Adrenal gland (tissue), 12 donors: Measurements from ENCODE around the gene RAB10. TPM values are rescaled to one million over a fixed set of nuclear protein-coding genes. Genes with fewer than 3 reads are reported as not detected.

Experiments used
- DNase-seq, 7 donors: peaks; one replicate each; pipeline ENCODE4 v3.0.0-alpha.2; 2019 to 2020
- H3K27ac ChIP-seq, 5 donors: fragments of 200-600 bp; sonication (generic) in 4 of 5; 1 replicate in 3 of 5; 2 replicates in 2 of 5; pipeline versions ENCODE4 v1.5.1 to v1.8.0; 2016 to 2020; ENCODE audit warnings: mild to moderate bottlenecking in 1 of 5
- H3K27me3 ChIP-seq: fragments of 200-600 bp; 2 replicates; pipeline ENCODE4 v1.8.0; 2021
- H3K36me3 ChIP-seq, 2 donors: fragments of 200-600 bp; replicated peaks in 1 of 2; 1 replicate in 1 of 2; 2 replicates in 1 of 2; pipeline versions ENCODE4 v1.5.1 to v1.8.0; 2018 to 2022
- H3K4me1 ChIP-seq, 2 donors: fragments of 200-600 bp; replicated peaks in 1 of 2; 1 replicate in 1 of 2; 2 replicates in 1 of 2; pipeline versions ENCODE4 v1.5.1 to v1.8.0; 2018 to 2021
- H3K4me3 ChIP-seq, 4 donors: fragments of 200-600 bp; sonication (generic) in 3 of 4; one replicate each; pipeline ENCODE4 v1.5.1; 2016 to 2018
- H3K9me3 ChIP-seq, 3 donors: fragments of 200-600 bp; sonication (generic) in 1 of 3; replicated peaks in 1 of 3; 1 replicate in 2 of 3; 2 replicates in 1 of 3; pipeline versions ENCODE4 v1.5.1 to v1.8.0; 2016 to 2021
- CTCF ChIP-seq, 6 experiments: fragments of 450-650 bp in 4 of 6; fragments of 200-600 bp in 2 of 6; sonication (generic) in 1 of 6; IDR thresholded peaks; 1 replicate in 5 of 6; 2 replicates in 1 of 6; pipeline versions ENCODE4 v1.5.1 to v1.8.0; 2016 to 2021; ENCODE audit warnings: antibody characterized with exemption in 6 of 6, mild to moderate bottlenecking in 2 of 6, moderate library complexity in 1 of 6
- POLR2A ChIP-seq, 2 donors: fragments of 450-650 bp; IDR thresholded peaks; one replicate each; pipeline ENCODE4 v1.6.1; 2017; ENCODE audit warnings: antibody characterized with exemption in 2 of 2, mild to moderate bottlenecking in 2 of 2, moderate library complexity in 1 of 2
- WGBS, 4 donors: extraction: QIAGEN DNeasy Blood & Tissue Kit in 2 of 4; methylation state at CpG; one replicate each; pipeline versions ENCODE4 v1.1.5 to v1.1.7; 2013 to 2017; 5-methylcytosine and 5-hydroxymethylcytosine counted together
- intact Hi-C, 2 donors: fragments of 100-400 bp; cut with DNase I; formaldehyde crosslinking; loops; one replicate each; pipeline versions ENCODE4 v1.14.1 to v1.15.0; 2022 to 2023
- polyA plus RNA-seq, 3 donors: library from polyadenylated mRNA; stranded (reverse); fragments of 200-250 nt in 2 of 3; fragments of 350-450 nt in 1 of 3; fragmentation: Illumina TruSeq in 1 of 3; extraction: RNeasy Lipid Tissue Mini Kit (QIAGEN cat#74804) in 1 of 3; gene quantifications; one replicate each; pipeline ENCODE4 v1.2.3, GENCODE V29; 2013 to 2014
- total RNA-seq, 9 donors: library from RNA; depleted of rRNA in 4 of 9; stranded (reverse); fragments of >200 nt in 4 of 9; fragments of 120-200 nt in 1 of 9; fragmentation: NEBNext Ultra II Directional in 1 of 9; extraction: Animal tissue kit (Norgen Biotek cat#: 25700) in 1 of 9; gene quantifications; one replicate each; pipeline versions ENCODE4 v1.1.0 to v1.2.4, GENCODE V29; 2013 to 2023
- donor health status: healthy with polysubstance abuse.
- donor health status: Bipolar disorder and iron deficiency.
- donor health status: DM: yes; HTN: yes; CAD: no.
- donor health status: DM: no; HTN: no; CAD: no.
- donor health status: DM: no; HTN: no; CAD: no.
- donor health status: DM: yes; HTN: yes; CAD: no.

RAB10 gene
- total and polyA plus RNA-seq, 12 donors = 31.8 to 369 (median 153) TPM

DNA sequence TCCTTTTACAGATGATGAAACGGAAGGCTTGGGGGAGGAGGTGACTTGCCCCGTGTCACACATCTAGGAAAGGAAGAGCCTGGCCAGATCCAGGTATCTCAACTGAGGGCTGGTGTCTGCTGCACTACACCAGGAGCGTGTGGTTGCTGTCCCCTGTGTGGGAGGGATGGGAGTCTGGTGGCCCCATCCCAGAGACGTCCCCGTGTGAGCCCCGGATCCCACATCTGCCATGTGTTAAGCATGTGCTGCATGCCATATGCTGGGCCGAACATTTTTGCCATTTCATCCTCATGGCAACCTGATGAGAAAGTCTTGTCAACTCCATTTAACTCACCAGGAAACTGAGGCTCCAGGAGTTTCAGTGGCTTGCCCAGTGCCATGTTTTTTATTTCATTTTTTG lies 143.2 kb downstream of the RAB10 start:
- Histone ChIP-seq H3K36me3 (no peaks in the 10 kb centered on the region), H3K4me1 (peaks cover 5 to 15% of the 10 kb centered on the region in 2 donors), H3K27ac (no peak overlapping the region), H3K9me3 (no peaks in the 10 kb centered on the region), H3K4me3 (no peak overlapping the region), H3K27me3 (peaks cover 14% of the 10 kb centered on the region)
- 95 to 98% (median 97%) methylated on average over 4 to 7 of the region's 7 CpGs for WGBS, 4 donors
- intact Hi-C loops = no loop called here
- TF ChIP-seq CTCF (IDR thresholded peaks at IDR 0.05) (no peak), POLR2A (IDR thresholded peaks at IDR 0.05) (no peak)
- DNase-seq = peak in 1 of 7 donors; percentile 37

DNA sequence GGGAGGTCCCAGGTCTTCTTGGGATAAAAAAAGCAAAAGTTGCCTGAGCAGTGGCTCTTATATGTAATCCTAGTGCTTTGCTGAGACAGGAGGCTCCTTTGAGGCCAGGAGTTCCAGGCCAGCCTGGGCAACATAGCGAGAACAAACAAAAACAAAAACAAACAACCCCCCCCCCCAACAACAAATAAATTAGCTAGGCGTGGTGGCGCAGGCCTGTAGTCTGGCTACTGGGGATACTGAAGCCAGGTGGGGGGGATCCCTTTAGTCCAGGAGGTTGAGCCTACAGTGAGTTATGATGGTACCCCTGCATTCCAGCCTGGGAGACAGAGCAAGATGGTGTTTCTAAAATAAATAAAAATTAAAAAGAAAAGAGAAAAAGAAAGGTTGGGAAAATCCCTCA lies 144.4 kb downstream of the RAB10 start:
- peaks cover 4 to 12% of the 10 kb centered on the region in 2 donors for H3K4me1 ChIP-seq
- WGBS, 4 donors = 90 to 98% (median 95%) methylated on average over 3 of the region's 3 CpGs
- H3K27me3 ChIP-seq = peaks cover 14% of the 10 kb centered on the region
- no peak for DNase-seq
- no peaks in the 10 kb centered on the region for H3K36me3 ChIP-seq
- intact Hi-C loops = no loop called here
- H3K9me3 ChIP-seq = no peaks in the 10 kb centered on the region
- no peak overlapping the region for H3K27ac ChIP-seq
- peak overlapping the region in 1 of 4 donors; percentile 52 for H3K4me3 ChIP-seq
- TF ChIP-seq CTCF (IDR thresholded peaks at IDR 0.05) (no peak), POLR2A (IDR thresholded peaks at IDR 0.05) (no peak)

DNA sequence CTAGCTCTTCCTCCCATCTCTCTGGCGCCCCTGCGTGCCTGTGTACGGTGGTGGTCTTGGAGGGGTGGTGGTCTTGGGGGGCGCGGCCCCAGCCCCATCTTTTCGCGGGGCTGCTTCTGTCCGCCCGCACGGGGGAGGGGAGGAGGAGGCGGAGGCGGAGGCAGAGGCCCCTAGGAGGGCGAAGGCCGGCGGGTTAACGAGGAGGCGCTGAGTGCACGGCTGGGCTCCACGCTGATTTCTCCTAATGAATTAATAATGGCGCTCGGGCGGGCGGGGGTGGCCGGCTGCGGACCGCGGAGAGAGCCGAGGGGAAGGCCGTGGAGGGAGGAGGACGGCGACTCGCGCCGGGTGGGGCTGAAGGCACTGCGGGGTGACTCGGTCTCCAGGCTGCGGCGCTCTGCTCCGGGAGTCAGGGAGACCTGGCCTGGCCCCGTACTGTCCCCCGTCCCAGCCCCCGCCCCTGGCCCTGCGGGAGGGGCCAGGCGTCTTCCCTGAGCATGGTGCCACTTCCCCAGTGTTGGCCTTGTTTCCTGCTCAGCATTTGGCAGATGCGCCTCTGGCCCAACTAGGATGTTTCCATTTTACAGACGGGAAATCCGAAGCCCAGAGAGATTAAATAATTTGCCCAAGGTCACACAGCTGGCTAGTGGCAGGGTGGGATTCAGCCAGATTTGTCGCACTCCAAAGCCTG lies 145.0 kb downstream of the RAB10 start:
- H3K4me3 ChIP-seq = peak overlapping the region in 2 of 4 donors; percentile 18 to 52
- TF ChIP-seq CTCF (IDR thresholded peaks at IDR 0.05) = no peak
- no peak for TF ChIP-seq POLR2A (IDR thresholded peaks at IDR 0.05)
- peak in 5 of 7 donors; percentile 46 to 56 (median 47) for DNase-seq
- peaks cover 0 to 8% of the 10 kb centered on the region in 2 donors for H3K4me1 ChIP-seq
- WGBS, 4 donors = 1 to 6% (median 4%) methylated on average over 13 to 46 of the region's 48 CpGs
- intact Hi-C loops = no loop called here
- H3K27me3 ChIP-seq = peaks cover 8% of the 10 kb centered on the region
- H3K9me3 ChIP-seq = no peaks in the 10 kb centered on the region
- peak overlapping the region in 1 of 5 donors; percentile 19 for H3K27ac ChIP-seq
- H3K36me3 ChIP-seq = no peaks in the 10 kb centered on the region

GRCh38 chr2:26179446-26179913 lies 145.6 kb downstream of the RAB10 start:
- no peak for DNase-seq
- H3K27me3 ChIP-seq = peaks cover 2% of the 10 kb centered on the region
- intact Hi-C loops = no loop called here
- peak overlapping the region in 1 of 4 donors; percentile 52 for H3K4me3 ChIP-seq
- no peaks in the 10 kb centered on the region for H3K36me3 ChIP-seq
- peaks cover 0 to 8% of the 10 kb centered on the region in 2 donors for H3K4me1 ChIP-seq
- H3K27ac ChIP-seq = peak overlapping the region in 1 of 5 donors; percentile 19
- no peaks in the 10 kb centered on the region for H3K9me3 ChIP-seq
- TF ChIP-seq POLR2A (IDR thresholded peaks at IDR 0.05) = no peak
- TF ChIP-seq CTCF (IDR thresholded peaks at IDR 0.05) = no peak
- 18 to 41% (median 27%) methylated on average over 3 to 12 of the region's 12 CpGs for WGBS, 4 donors
